ENCODE results near the gene SCARF2. TPM values are rescaled to one million over a fixed set of nuclear protein-coding genes. Genes with fewer than 3 reads are reported as not detected.
"Not testable (repeated sequence)": the region's sequence is repeated elsewhere in the genome, so short reads cannot be mapped to it uniquely, and the experiment has no call there.

Gene SCARF2
- total RNA-seq, 1 experiment from 2014 or later = 1.4 TPM

GRCh38 chr22:20475569-20475968, 37.9 kb upstream of the SCARF2 start:
- intact Hi-C loops (cut with micrococcal nuclease; ENCODE audit: unreplicated experiment); H3K4me1 ChIP-seq (ENCODE audit: insufficient read depth, low read length, poor library complexity, severe bottlenecking); CTCF ChIA-PET; H3K27ac ChIP-seq (ENCODE audit: low read depth, low read length, poor library complexity, severe bottlenecking); H3K4me3 ChIP-seq (ENCODE audit: low read depth, low read length, poor library complexity, severe bottlenecking); H3K36me3 ChIP-seq (ENCODE audit: insufficient read depth, low read length, poor library complexity, severe bottlenecking); POLR2A ChIA-PET (ENCODE audit: low non-redundant PET); H3K9me3 ChIP-seq (ENCODE audit: low read depth, low read length, poor library complexity, severe bottlenecking); H3K27me3 ChIP-seq (replicated peaks; ENCODE audit: insufficient read depth, low read depth, low read length, poor library complexity); BruUV-seq (replicated peaks); DNase-seq (ENCODE audit: low spot score): not testable (repeated sequence)

- ChIA-PET CTCF (no interaction called here), POLR2A (ENCODE audit: low non-redundant PET) (no interaction called here)
- H3K27me3 ChIP-seq (replicated peaks; ENCODE audit: insufficient read depth, low read depth, low read length, poor library complexity) = no peaks in the 10 kb centered on the region
- no peaks in the 10 kb centered on the region for H3K4me1 ChIP-seq (ENCODE audit: insufficient read depth, low read length, poor library complexity, severe bottlenecking)
- TF ChIP-seq CTCF (conservative IDR thresholded peaks at IDR 0.05; ENCODE audit: low read depth, low read length) (no peak), EZH2 (IDR thresholded peaks at IDR 0.05; ENCODE audit: borderline replicate concordance, low read depth, low read length, poor library complexity, severe bottlenecking) (no peak)
- no peak overlapping the region for H3K4me3 ChIP-seq (ENCODE audit: low read depth, low read length, poor library complexity, severe bottlenecking)
- no peaks in the 10 kb centered on the region for H3K36me3 ChIP-seq (ENCODE audit: insufficient read depth, low read length, poor library complexity, severe bottlenecking)
- intact Hi-C loops (cut with micrococcal nuclease; ENCODE audit: unreplicated experiment) = no loop called here
- H3K9me3 ChIP-seq (ENCODE audit: low read depth, low read length, poor library complexity, severe bottlenecking) = no peaks in the 10 kb centered on the region
- no peak overlapping the region for H3K27ac ChIP-seq (ENCODE audit: low read depth, low read length, poor library complexity, severe bottlenecking)
- DNase-seq (ENCODE audit: low spot score) = no peak
- no TSS peak for BruUV-seq (replicated peaks)
Measured at GRCh38 chr22:20475115-20475436, 37.5 kb upstream of the SCARF2 start.

GRCh38 chr22:20472629-20473442, 35.2 kb upstream of the SCARF2 start:
- no peak for TF ChIP-seq EZH2 (IDR thresholded peaks at IDR 0.05; ENCODE audit: borderline replicate concordance, low read depth, low read length, poor library complexity, severe bottlenecking)
- no peak for TF ChIP-seq CTCF (conservative IDR thresholded peaks at IDR 0.05; ENCODE audit: low read depth, low read length)
- intact Hi-C loops (cut with micrococcal nuclease; ENCODE audit: unreplicated experiment) = no loop called here
- no peak overlapping the region for H3K4me3 ChIP-seq (ENCODE audit: low read depth, low read length, poor library complexity, severe bottlenecking)
- DNase-seq (ENCODE audit: low spot score) = no peak
- CTCF ChIA-PET = no interaction called here
- no peaks in the 10 kb centered on the region for H3K36me3 ChIP-seq (ENCODE audit: insufficient read depth, low read length, poor library complexity, severe bottlenecking)
- POLR2A ChIA-PET (ENCODE audit: low non-redundant PET) = no interaction called here
- H3K27ac ChIP-seq (ENCODE audit: low read depth, low read length, poor library complexity, severe bottlenecking) = no peak overlapping the region
- H3K27me3 ChIP-seq (replicated peaks; ENCODE audit: insufficient read depth, low read depth, low read length, poor library complexity) = no peaks in the 10 kb centered on the region
- no peaks in the 10 kb centered on the region for H3K9me3 ChIP-seq (ENCODE audit: low read depth, low read length, poor library complexity, severe bottlenecking)
- BruUV-seq (replicated peaks) = no TSS peak
- no peaks in the 10 kb centered on the region for H3K4me1 ChIP-seq (ENCODE audit: insufficient read depth, low read length, poor library complexity, severe bottlenecking)
